Measurements from ENCODE around the gene ZFP1.

- TF ChIP-seq POLR2A (IDR thresholded peaks at IDR 0.05) = no peak
- TF ChIP-seq, protein P1, sequence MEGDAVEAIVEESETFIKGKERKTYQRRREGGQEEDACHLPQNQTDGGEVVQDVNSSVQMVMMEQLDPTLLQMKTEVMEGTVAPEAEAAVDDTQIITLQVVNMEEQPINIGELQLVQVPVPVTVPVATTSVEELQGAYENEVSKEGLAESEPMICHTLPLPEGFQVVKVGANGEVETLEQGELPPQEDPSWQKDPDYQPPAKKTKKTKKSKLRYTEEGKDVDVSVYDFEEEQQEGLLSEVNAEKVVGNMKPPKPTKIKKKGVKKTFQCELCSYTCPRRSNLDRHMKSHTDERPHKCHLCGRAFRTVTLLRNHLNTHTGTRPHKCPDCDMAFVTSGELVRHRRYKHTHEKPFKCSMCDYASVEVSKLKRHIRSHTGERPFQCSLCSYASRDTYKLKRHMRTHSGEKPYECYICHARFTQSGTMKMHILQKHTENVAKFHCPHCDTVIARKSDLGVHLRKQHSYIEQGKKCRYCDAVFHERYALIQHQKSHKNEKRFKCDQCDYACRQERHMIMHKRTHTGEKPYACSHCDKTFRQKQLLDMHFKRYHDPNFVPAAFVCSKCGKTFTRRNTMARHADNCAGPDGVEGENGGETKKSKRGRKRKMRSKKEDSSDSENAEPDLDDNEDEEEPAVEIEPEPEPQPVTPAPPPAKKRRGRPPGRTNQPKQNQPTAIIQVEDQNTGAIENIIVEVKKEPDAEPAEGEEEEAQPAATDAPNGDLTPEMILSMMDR (IDR thresholded peaks at IDR 0.05 in 8 of 11, conservative IDR thresholded peaks at IDR 0.05 in 3 of 11) = no peak
- TF ChIP-seq POLR2AphosphoS5 (IDR thresholded peaks at IDR 0.05) = no peak
Measured at GRCh38 chr16:75188832-75189477, 40.6 kb downstream of the ZFP1 start.
